ENCODE results near the gene PPARA. TPM values are rescaled to one million over a fixed set of nuclear protein-coding genes. Genes with fewer than 3 reads are reported as not detected.

Gene PPARA
- total and polyA plus RNA-seq, 2 donors (not counting 3 experiments of a cell fraction or from before 2014, with no cell fraction given) = 3.1 to 10.7 TPM

DNA sequence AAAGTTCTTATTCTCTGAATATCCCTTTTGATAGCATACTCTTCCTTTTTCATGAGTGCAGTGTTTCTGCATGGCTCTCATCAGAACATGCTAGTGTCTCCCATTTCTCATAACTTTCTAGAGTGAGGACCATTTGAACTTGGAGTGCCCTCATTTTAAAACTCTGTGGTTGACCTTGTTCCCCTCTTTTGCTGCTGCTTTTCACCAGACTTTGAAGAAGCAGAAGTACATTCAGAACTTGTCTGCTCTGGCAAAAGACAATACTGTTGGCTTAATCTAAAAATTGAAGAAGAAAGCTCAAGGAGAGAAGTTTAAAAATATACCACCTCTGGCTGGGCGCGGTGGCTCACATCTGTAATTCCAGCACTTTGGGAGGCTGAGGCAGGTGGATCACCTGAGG, 35.0 kb downstream of the PPARA start:
- ChIA-PET CTCF (no interaction called here), POLR2A (no interaction called here)
- H3K27ac ChIP-seq (ENCODE audit: insufficient read depth, low read depth, low read length) = no peak overlapping the region
- H3K4me1 ChIP-seq (ENCODE audit: control insufficient read depth, extremely low read depth, insufficient read depth, low read length) = no peaks in the 10 kb centered on the region
- peaks cover 3% of the 10 kb centered on the region for H3K9me1 ChIP-seq (replicated peaks; ENCODE audit: control insufficient read depth, extremely low read depth, insufficient read depth, low read length)
- intact Hi-C loops (cut with micrococcal nuclease) = no loop called here
- BruUV-seq (replicated peaks) = no TSS peak
- no peaks in the 10 kb centered on the region for H3K27me3 ChIP-seq (ENCODE audit: control insufficient read depth in 2 of 2, insufficient read depth in 2 of 2, low read length in 2 of 2)
- H3K36me3 ChIP-seq (ENCODE audit: control insufficient read depth in 2 of 2, extremely low read depth in 1 of 2, insufficient read depth in 2 of 2, low read length in 2 of 2) = no peaks in the 10 kb centered on the region
- H3K4me3 ChIP-seq (replicated peaks in 1 of 3; ENCODE audit: insufficient read depth in 1 of 3, low read depth in 1 of 3, low read length in 3 of 3) = no peak overlapping the region
- dilution Hi-C loops (cut with MboI; ENCODE audit: extremely low pct_ligation_motif_present, low sequenced_read_pairs) = no loop called here
- no peak overlapping the region for H2AFZ ChIP-seq (ENCODE audit: low read depth, low read length)
- no peaks in the 10 kb centered on the region for H3K79me2 ChIP-seq (ENCODE audit: control insufficient read depth, insufficient read depth, low read length)
- no peak for TF ChIP-seq FOS (IDR thresholded peaks at IDR 0.05; ENCODE audit: borderline replicate concordance, insufficient read depth, low read length)
- TF ChIP-seq EZH2 (IDR thresholded peaks at IDR 0.05; ENCODE audit: borderline replicate concordance, low read depth, low read length, severe bottlenecking) = no peak
- TF ChIP-seq POLR2A (IDR thresholded peaks at IDR 0.05; ENCODE audit: low read depth, low read length) = no peak
- TF ChIP-seq MYC (IDR thresholded peaks at IDR 0.05; ENCODE audit: low read depth, low read length) = no peak
- TF ChIP-seq GATA2 (IDR thresholded peaks at IDR 0.05; ENCODE audit: insufficient read depth, insufficient read length, low read depth, low read length) = no peak
- TF ChIP-seq, protein P1, sequence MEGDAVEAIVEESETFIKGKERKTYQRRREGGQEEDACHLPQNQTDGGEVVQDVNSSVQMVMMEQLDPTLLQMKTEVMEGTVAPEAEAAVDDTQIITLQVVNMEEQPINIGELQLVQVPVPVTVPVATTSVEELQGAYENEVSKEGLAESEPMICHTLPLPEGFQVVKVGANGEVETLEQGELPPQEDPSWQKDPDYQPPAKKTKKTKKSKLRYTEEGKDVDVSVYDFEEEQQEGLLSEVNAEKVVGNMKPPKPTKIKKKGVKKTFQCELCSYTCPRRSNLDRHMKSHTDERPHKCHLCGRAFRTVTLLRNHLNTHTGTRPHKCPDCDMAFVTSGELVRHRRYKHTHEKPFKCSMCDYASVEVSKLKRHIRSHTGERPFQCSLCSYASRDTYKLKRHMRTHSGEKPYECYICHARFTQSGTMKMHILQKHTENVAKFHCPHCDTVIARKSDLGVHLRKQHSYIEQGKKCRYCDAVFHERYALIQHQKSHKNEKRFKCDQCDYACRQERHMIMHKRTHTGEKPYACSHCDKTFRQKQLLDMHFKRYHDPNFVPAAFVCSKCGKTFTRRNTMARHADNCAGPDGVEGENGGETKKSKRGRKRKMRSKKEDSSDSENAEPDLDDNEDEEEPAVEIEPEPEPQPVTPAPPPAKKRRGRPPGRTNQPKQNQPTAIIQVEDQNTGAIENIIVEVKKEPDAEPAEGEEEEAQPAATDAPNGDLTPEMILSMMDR (IDR thresholded peaks at IDR 0.05; ENCODE audit: extremely low read depth in 1 of 2, insufficient read depth in 1 of 2, low read depth in 1 of 2, low read length in 2 of 2) = no peak
- TF ChIP-seq, protein P2, sequence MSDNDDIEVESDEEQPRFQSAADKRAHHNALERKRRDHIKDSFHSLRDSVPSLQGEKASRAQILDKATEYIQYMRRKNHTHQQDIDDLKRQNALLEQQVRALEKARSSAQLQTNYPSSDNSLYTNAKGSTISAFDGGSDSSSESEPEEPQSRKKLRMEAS (IDR thresholded peaks at IDR 0.05; ENCODE audit: insufficient read depth, insufficient read length) = no peak
- no peak for TF ChIP-seq JUN (IDR thresholded peaks at IDR 0.05; ENCODE audit: borderline replicate concordance, insufficient read depth, insufficient read length, low read depth)
- TF ChIP-seq POLR2AphosphoS5 (IDR thresholded peaks at IDR 0.05; ENCODE audit: insufficient read depth, low read depth, low read length) = no peak
- FAIRE-seq = no peak
- no peaks in the 10 kb centered on the region for H4K20me1 ChIP-seq (replicated peaks; ENCODE audit: control insufficient read depth, extremely low read depth, insufficient read depth, low read length)
- H3K9ac ChIP-seq (replicated peaks; ENCODE audit: extremely low read depth, insufficient read depth, low read length) = no peak overlapping the region
- no peak for DNase-seq (ENCODE audit: low read depth, low spot score)
- no peaks in the 10 kb centered on the region for H3K9me3 ChIP-seq (replicated peaks; ENCODE audit: control insufficient read depth, insufficient read depth, low read length)
- no peak overlapping the region for H3K4me2 ChIP-seq (ENCODE audit: insufficient read depth, low read length)
